A673 (cell line): ENCODE measurements around the gene SRPRB.

ENCODE experiments used
- EZH2 ChIP-seq: fragments of 200-600 bp; sonication (generic); IDR thresholded peaks from 2 replicates; pipeline ENCODE4 v1.6.1; 2017; ENCODE audit warnings: borderline replicate concordance, low read depth, mild to moderate bottlenecking, mixed read lengths, antibody characterized with exemption, low read length; ENCODE audit not compliant: poor library complexity, severe bottlenecking
- TF ChIP-seq, protein P1 (sequence below): fragments of 300-800, 200-600 bp; sonication (generic); conservative IDR thresholded peaks from 2 replicates; pipeline ENCODE4 v1.5.1; 2017; ENCODE audit warnings: low read depth, mild to moderate bottlenecking, antibody characterized with exemption, low read length, moderate library complexity, mixed read lengths

DNA sequence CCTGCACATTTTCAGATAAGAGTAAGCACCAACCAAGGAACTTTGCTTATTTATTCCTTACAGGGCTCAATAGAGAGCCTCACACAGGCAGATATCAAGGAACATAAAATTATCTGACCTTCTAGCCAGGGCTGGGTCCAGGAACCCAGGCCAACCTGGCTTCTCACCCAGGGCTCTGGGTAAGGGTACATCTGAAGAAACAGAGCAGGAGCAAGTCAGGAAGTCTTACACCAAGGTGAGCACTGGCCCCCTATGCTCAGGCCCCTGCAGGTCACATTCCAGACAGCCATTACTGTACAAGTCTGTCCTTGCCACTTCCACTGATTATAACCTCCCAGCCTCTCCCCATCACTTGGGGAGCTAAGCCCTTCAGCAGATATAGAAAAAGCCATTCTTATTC lies 40.4 kb upstream of the SRPRB start:
- TF ChIP-seq, protein P1, sequence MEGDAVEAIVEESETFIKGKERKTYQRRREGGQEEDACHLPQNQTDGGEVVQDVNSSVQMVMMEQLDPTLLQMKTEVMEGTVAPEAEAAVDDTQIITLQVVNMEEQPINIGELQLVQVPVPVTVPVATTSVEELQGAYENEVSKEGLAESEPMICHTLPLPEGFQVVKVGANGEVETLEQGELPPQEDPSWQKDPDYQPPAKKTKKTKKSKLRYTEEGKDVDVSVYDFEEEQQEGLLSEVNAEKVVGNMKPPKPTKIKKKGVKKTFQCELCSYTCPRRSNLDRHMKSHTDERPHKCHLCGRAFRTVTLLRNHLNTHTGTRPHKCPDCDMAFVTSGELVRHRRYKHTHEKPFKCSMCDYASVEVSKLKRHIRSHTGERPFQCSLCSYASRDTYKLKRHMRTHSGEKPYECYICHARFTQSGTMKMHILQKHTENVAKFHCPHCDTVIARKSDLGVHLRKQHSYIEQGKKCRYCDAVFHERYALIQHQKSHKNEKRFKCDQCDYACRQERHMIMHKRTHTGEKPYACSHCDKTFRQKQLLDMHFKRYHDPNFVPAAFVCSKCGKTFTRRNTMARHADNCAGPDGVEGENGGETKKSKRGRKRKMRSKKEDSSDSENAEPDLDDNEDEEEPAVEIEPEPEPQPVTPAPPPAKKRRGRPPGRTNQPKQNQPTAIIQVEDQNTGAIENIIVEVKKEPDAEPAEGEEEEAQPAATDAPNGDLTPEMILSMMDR, result no peak
- TF ChIP-seq EZH2, result no peak
